RKO (cell line): ENCODE data around the gene KTN1.

ENCODE experiments used
- DNase-seq: peaks from one replicate; pipeline ENCODE4 v3.0.0-alpha.2; 2016; ENCODE audit warnings: low spot score

Gene KTN1

GRCh38 chr14:55667801-55668200, 87.8 kb downstream of the KTN1 start:
- DNase-seq, result no peak

GRCh38 chr14:55671641-55672040, 91.6 kb downstream of the KTN1 start:
- DNase-seq, result no peak

DNA sequence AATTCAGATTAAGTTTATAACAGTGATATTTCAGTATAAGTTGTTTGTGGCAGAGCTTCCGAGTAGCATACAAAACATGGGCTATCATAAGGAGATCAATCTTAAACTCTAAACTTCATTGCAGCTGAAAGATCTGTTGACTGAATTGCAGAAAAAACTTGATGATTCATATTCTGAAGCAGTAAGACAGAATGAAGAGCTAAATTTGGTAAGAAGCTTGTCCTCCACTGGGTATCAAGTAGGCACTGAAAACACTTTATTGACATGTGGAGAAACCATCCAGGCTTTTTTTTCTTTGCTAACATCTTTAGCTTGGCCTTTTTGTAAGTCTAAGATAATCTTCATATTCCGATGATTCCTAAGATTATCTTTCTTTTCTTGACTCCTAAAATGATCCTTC, 93.0 kb downstream of the KTN1 start:
- no peak for DNase-seq

- DNase-seq, result no peak
These were observed 101.1 kb downstream of the KTN1 start for GRCh38 chr14:55681096-55681495.

- no peak for DNase-seq
These were observed 105.1 kb downstream of the KTN1 start for GRCh38 chr14:55684956-55685584.

- DNase-seq, result no peak
These were observed 106.7 kb downstream of the KTN1 start for GRCh38 chr14:55686713-55687112.

DNA sequence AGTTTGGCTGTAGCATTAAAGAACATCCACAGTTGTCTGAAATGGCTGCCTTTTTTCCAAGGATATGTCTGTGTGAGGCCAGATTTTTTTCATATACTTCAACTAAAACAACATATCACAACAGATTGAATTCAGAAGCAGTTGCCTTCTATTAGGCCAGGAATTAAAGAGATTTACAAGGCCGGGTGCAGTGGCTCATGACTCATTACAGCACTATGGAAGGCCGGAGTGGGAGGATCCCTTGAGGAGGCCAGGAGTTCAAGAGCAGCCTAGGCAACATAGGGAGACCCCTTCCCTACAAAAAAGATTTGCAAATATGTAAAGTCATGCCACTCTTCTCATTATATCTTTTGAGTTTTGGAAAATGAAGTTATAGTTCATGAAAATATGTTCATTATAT, 108.6 kb downstream of the KTN1 start:
- peak; percentile 24 for DNase-seq

GRCh38 chr14:55689981-55690871, 110.2 kb downstream of the KTN1 start:
- DNase-seq, result no peak

DNA sequence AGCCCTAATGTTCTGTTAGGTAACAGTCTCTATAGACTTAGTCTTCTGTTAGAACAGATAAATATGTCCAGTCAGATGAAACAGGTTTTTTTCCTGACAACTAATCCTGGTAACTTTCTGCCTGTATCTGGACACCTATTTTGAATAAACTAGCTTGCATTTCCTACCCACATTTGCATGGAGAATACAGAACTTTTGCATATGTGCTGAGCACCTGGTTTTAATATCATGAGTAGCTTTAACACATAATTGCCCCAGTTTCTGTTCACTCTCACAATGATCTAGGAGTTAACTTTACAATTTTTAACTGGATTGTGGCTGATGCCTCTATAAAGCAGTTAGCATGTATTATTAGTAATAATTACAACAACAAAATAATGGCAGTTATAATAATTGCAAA, 111.7 kb downstream of the KTN1 start:
- no peak for DNase-seq

DNA sequence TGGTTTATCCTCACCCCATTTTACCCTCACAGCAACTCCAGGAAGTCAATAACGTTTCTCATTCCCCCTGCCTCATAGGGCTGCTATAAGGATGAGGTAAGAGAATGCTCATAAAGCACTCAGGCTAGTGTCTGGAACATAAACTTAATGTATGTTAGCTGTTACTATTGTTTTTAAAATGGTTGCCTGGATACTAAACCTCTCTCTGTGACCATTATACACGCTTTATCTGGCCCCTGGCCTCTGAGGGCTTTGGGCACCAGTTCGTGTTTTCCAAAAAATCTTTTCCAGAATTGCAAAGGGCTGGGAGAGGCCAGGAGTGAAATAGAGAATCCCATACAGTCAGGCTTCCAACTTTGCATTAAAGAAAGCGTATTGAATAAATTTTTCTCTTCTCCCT, 113.9 kb downstream of the KTN1 start:
- no peak for DNase-seq

DNA sequence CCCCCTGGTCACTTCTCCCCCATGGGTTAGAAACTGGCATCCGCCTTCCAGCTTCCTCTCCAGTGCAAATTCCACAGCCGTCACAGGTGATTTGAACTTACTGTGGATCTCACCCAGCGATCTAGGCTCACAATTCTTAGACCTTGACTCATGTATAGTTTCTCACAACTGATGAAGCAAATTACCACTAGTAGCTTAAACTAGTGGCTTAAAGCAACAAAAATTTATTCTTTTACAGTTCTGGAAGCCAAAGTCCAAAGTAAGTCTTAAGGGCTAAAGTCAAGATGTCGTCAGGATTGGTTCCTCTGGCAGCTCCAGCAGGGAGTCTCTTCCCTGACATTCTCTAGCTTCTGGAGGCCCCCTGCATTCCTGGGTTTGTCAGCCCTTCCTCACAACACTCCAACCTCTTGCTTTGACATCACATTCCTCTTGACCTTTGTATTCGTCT, 117.4 kb downstream of the KTN1 start:
- no peak for DNase-seq

- DNase-seq, result no peak
These were observed 118.0 kb downstream of the KTN1 start for GRCh38 chr14:55698051-55698450.

- no peak for DNase-seq
These were observed 119.4 kb downstream of the KTN1 start for GRCh38 chr14:55699131-55700057.

- peak; percentile 66 for DNase-seq
These were observed 121.6 kb downstream of the KTN1 start for GRCh38 chr14:55701638-55702037.

- no peak for DNase-seq
These were observed 122.5 kb downstream of the KTN1 start for GRCh38 chr14:55702511-55702910.

- DNase-seq, result no peak
These were observed 124.6 kb downstream of the KTN1 start for GRCh38 chr14:55704654-55705053.

DNA sequence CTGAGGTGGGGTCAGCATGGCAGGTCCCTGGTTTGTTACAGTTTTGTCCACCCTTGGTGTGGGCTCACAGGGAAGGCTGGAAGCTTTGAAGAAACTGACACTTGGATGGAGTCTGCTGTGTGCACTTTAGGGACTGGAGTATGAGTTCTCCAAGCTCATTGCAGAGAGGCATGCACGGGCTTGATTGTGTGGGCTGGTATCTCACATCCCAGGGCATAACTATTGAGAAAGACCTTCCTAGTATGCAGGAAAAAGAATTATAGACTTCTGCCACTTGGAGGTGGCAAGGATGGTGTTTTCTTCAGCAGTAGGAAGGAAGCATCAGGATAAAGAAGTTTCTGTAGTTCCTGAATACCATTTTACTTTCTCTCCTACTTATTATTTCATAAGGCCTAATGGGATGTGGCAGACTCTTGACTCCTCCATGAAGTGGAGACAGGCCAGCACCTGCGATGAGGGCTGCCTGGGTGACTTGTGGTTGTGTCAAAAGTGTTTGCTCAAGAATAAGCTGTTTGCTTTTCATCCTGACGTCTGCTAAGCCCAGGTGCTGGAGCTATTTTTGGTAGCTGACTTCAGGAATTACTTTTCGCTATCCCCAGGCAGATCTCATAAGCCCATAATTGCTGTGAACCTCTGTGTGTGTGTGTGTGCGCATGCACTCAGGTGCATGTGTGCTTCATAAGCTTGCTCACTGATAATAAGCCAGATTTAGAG, 125.8 kb downstream of the KTN1 start:
- DNase-seq, result no peak

DNA sequence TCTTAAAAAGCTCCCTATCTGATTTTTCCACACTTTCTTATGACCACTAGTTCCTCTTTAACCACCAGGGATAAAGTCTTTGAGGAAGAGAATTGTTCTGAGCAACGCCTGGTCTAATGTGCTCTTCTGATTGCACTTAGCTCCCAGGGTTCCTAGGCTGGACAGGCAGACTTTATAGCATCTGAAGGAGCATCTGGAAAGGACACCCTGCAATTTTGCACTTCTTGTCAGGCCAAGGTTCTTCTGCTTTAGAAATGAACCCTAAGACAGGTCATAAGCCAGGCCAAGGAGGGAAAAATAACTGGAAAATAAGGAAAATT, 126.3 kb downstream of the KTN1 start:
- no peak for DNase-seq

DNA sequence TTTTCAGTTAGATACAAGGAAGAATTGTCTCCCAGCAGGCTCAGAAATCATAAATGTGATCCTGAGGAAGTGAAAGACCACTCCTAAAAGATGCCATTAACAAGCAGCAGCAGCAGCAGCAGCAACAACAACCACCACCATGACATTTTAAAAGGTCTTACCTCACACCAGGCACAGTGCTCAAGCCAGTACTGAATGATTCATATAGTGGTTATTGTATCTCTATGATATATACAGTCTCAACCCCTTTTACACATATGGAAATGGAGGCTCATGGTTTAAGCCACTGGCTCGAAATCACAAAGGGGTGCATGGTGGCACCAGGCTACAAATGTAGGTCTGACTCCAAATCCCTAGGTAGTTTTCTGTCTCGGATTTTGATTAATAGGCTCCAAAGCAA, 126.9 kb downstream of the KTN1 start:
- peak; percentile 25 for DNase-seq

- DNase-seq, result peak; percentile 64
These were observed 127.4 kb downstream of the KTN1 start for GRCh38 chr14:55707365-55707804.

GRCh38 chr14:55710506-55711041, 130.6 kb downstream of the KTN1 start:
- no peak for DNase-seq
